GM19455 (cell line): ENCODE data around the gene AGAP5.
"Not testable (repeated sequence)": the region's sequence is repeated elsewhere in the genome, so short reads cannot be mapped to it uniquely, and the experiment has no call there.

ENCODE experiments used
- ATAC-seq: cut with Tn5 transposase; IDR thresholded peaks from one replicate; pipeline ENCODE4 v1.9.1; 2021; ENCODE audit not compliant: unreplicated experiment

The AGAP5 gene

GRCh38 chr10:73697675-73698159 is at the start of gene AGAP5:
AGAP5 (minus strand) TSS chr10:73698109; CDS start chr10:73697755, 354 bp downstream.
- not testable (repeated sequence) for ATAC-seq

- no peak for ATAC-seq
Measured at GRCh38 chr10:73746721-73747120, 48.8 kb upstream of the AGAP5 start.

GRCh38 chr10:73744664-73744975 is 46.7 kb upstream of the AGAP5 start:
- ATAC-seq, result peak; percentile 40

- ATAC-seq, result peak; percentile 75
Measured at GRCh38 chr10:73743905-73744663, 46.2 kb upstream of the AGAP5 start, which contains the start of gene SEC24C. SEC24C (plus strand) TSS chr10:73744372; CDS start chr10:73746833, 2,461 bp downstream.

GRCh38 chr10:73743327-73743904 is 45.5 kb upstream of the AGAP5 start:
- ATAC-seq, result no peak

GRCh38 chr10:73742454-73742734 is 44.5 kb upstream of the AGAP5 start:
- ATAC-seq, result no peak

- ATAC-seq, result not testable (repeated sequence)
Measured at GRCh38 chr10:73740501-73741254, 42.8 kb upstream of the AGAP5 start.

GRCh38 chr10:73734796-73735305 is 36.9 kb upstream of the AGAP5 start:
- no peak for ATAC-seq

GRCh38 chr10:73734028-73734720 is 36.3 kb upstream of the AGAP5 start:
- ATAC-seq, result no peak

GRCh38 chr10:73732931-73733623 is 35.2 kb upstream of the AGAP5 start:
- ATAC-seq, result no peak

GRCh38 chr10:73732426-73732825 is 34.5 kb upstream of the AGAP5 start:
- ATAC-seq, result no peak

- no peak for ATAC-seq
Measured at GRCh38 chr10:73731588-73732375, 33.9 kb upstream of the AGAP5 start.

GRCh38 chr10:73730153-73730906 is 32.4 kb upstream of the AGAP5 start:
- ATAC-seq, result peak; percentile 77

- ATAC-seq, result not testable (repeated sequence)
Measured at GRCh38 chr10:73729781-73730152, 31.9 kb upstream of the AGAP5 start.

GRCh38 chr10:73723516-73723915 is 25.6 kb upstream of the AGAP5 start:
- ATAC-seq, result no peak

GRCh38 chr10:73720561-73720960 is 22.7 kb upstream of the AGAP5 start:
- not testable (repeated sequence) for ATAC-seq

- ATAC-seq, result no peak
Measured at GRCh38 chr10:73717556-73717955, 19.6 kb upstream of the AGAP5 start.

GRCh38 chr10:73716251-73716650 is 18.3 kb upstream of the AGAP5 start:
- no peak for ATAC-seq
